Central memory CD4-positive, alpha-beta T cell (primary cell): ENCODE results near the gene NR2F2.

ENCODE experiments used
- DNase-seq: peaks from one replicate; pipeline ENCODE4 v3.0.0; 2022

NR2F2 gene

DNA sequence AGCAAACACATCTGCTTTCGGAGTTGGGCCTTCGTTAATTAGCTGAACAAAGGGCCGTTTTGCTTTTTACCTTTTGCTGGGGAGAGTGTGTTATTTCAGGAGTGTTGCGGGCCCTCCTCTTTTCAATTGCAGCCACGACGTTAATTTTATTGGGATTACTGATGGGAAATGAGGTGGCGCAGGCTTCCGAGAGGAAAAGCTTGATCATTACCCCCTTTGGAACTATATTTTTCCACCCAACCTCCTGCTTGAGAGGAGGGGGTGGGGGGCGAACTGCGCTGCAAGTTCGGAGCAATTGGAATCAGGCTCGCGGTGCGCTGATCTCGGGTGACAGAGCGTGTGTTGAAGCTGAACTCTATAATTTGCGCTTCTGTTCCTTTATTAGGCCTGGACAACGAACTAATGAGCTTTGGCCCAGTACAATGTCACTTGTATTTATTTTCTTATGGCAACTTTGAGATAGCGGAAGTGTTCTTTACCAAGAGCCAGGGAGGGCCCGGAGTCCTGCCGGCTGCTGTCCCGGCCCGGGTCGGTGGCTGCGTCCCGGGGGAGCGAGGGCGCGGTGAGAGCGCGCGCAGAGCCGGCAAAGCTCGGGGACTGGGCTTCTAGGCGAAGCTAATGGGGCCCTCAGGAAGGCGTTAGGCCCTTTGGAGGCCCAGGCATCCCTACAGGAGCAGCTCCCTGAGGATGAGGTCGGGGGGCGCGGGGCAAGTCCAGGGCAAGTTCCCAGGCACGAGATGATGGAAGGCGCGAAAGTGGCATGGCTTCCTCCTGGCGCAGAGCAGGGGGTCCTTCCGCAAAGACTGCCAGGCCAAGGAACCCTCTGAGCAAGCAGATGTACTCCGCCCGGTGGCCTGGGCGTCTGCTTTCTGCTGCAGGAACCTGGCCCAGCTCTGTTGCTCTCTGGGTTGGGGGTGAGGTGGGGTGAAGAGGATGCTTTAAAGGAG lies 12.9 kb downstream of the NR2F2 start:
- DNase-seq, result no peak

- no peak for DNase-seq
These were observed 13.7 kb downstream of the NR2F2 start for GRCh38 chr15:96344060-96344705.

GRCh38 chr15:96344706-96345559 lies 14.4 kb downstream of the NR2F2 start:
- DNase-seq, result no peak

- no peak for DNase-seq
These were observed 15.3 kb downstream of the NR2F2 start for GRCh38 chr15:96345560-96346399.

- DNase-seq, result no peak
These were observed 16.0 kb downstream of the NR2F2 start for GRCh38 chr15:96346409-96346970.

DNA sequence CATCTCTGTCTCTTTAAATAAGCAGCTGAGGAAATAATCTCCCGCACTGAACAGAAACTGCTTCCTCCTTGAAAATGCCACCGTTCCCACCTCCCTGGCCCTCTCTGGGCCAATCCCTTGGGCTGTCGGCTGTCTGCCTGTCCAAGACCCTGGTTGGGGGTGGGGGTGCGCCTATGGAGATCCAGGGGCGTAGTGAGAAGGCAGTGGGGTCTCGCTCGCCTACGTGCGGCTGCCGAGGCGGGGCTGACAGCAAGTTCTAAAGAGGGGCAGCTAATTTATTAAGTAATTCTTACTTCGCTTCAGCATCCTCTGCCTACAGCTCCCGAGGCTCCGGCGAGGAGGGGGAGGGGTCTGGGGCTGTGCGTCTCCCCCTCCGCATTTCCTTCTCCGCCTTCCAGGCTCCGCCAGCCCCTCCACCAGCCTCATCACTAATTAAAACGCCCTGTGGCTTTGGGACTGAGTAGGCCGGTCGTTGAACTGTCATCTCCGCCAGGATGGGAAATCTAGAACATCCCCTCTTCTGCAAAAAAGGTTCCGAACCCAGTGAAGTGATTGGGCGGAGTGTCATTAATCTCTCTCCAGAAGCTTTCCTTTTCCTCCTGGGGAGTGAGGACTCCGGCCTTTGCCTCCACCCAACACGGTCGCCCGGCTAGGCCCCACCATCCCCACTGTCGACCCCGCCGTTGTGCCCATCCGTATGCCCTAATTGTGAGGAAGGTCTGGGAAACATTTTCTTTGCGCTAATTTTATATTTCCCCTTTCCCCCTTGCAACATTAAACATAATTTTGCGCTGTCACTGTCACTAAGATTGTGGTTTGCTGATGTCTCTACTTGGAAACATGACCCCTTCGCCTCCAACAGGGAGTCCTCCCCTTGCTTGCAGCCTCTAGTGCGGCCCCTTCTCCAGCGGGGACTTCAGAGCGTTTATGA lies 16.9 kb downstream of the NR2F2 start:
- DNase-seq, result no peak

GRCh38 chr15:96348112-96349027 lies 17.9 kb downstream of the NR2F2 start:
- no peak for DNase-seq

DNA sequence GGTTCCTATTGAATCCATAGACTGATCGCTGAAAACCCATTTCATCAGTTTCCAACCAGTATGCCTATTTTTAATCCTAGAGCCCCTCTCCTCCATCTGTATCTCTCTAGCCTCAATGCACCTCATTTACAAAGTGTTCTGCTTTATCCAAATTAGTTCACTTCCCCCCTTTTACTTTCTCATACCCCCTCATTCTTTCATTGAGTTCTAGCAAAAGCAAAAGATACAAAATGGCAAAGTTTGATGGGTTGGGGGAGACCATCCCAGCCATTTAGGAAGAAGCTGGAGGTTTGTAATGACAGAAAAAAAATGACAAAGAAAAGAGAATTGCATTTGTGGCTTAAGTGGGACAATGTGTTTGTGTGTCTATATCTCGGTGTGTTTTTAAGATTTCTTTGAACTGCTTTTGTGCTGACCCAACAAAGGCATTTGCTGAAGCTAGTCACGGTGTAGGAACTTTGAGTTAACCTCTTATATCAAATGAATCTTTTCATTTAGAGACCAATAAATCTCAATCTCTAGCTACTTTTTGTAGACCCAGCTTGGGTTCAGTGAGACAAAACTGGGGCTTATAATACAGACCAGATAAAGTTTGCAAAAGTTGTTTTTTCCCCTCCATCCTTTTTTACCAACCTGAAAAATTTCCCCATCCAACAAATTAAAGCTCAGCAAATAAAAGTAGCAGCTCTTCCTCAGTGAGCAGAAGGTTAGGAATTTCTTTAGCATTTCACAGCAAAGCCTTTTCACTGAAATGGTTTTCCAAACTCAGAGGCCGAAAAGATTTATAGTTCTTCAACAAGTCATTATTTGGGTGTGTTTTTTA lies 18.7 kb downstream of the NR2F2 start:
- no peak for DNase-seq

DNA sequence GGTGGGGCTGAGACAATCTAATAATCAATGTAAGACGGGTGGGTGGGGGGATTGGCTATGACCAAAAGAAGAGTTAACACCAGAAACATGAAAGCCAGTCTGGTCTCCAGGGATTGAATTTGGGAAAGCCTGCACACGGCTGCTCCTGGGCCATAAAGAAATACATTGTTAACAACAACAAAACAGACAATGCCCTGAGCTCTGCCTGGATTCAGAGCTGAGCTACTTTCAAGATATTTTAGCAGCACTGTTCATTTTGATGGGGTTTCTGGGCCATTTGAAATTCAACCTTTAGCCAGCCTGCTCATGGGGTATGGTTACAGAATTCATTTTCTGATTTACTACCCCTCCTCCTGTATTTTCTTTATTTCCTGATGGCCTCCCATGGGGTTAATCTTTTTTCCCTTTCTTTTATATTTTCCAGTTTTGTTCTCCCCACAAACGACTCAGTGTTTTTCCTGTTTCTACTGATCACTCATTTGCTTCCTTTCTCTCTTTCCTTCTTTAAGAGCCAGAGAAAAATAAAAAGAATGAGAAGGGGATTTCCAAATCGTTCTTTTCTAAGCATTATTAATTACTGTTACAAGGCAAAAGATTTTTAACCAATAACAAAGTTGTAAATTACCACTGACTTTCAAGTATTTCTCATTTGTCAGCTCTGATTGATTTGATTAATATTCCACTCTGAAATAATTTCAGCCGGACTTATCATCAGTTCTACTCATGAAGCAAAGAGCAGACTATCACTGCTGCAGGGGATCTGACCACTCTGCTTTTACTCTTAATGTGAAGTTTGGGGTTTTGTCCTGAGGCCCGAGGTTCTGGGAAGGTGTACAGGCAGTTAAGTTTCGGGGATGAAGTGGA lies 19.6 kb downstream of the NR2F2 start:
- no peak for DNase-seq

- no peak for DNase-seq
These were observed 20.6 kb downstream of the NR2F2 start for GRCh38 chr15:96350934-96351724.

- no peak for DNase-seq
These were observed 21.5 kb downstream of the NR2F2 start for GRCh38 chr15:96351761-96352603.

- no peak for DNase-seq
These were observed 22.3 kb downstream of the NR2F2 start for GRCh38 chr15:96352604-96353405.

- no peak for DNase-seq
These were observed 23.0 kb downstream of the NR2F2 start for GRCh38 chr15:96353416-96353929.

- no peak for DNase-seq
These were observed 23.6 kb downstream of the NR2F2 start for GRCh38 chr15:96353930-96354730.
